GM18907 (cell line): ENCODE data around the gene DHRS3.

Source experiments
- ATAC-seq: cut with Tn5 transposase; IDR thresholded peaks from one replicate; pipeline ENCODE4 v1.9.1; 2021; ENCODE audit warnings: mild to moderate bottlenecking, moderate library complexity; ENCODE audit not compliant: unreplicated experiment

The DHRS3 gene

GRCh38 chr1:12599657-12600056 is 18.4 kb downstream of the DHRS3 start:
- ATAC-seq: no peak

GRCh38 chr1:12598974-12599373 is 19.0 kb downstream of the DHRS3 start:
- no peak for ATAC-seq

- ATAC-seq: no peak
Measured at GRCh38 chr1:12597792-12598191, 20.2 kb downstream of the DHRS3 start.

GRCh38 chr1:12596007-12596821 is 21.8 kb downstream of the DHRS3 start:
- ATAC-seq: peak; percentile 54

- no peak for ATAC-seq
Measured at GRCh38 chr1:12595757-12596006, 22.3 kb downstream of the DHRS3 start.

- no peak for ATAC-seq
Measured at GRCh38 chr1:12594966-12595756, 22.8 kb downstream of the DHRS3 start.

GRCh38 chr1:12594490-12594889 is 23.5 kb downstream of the DHRS3 start:
- no peak for ATAC-seq

GRCh38 chr1:12593621-12594066 is 24.4 kb downstream of the DHRS3 start:
- ATAC-seq: no peak

- ATAC-seq: no peak
Measured at GRCh38 chr1:12592496-12592895, 25.5 kb downstream of the DHRS3 start.

GRCh38 chr1:12591267-12591938 is 26.6 kb downstream of the DHRS3 start:
- no peak for ATAC-seq

- no peak for ATAC-seq
Measured at GRCh38 chr1:12588695-12589094, 29.3 kb downstream of the DHRS3 start.

- ATAC-seq: no peak
Measured at GRCh38 chr1:12587981-12588640, 29.9 kb downstream of the DHRS3 start.

- no peak for ATAC-seq
Measured at GRCh38 chr1:12585951-12586942, 31.8 kb downstream of the DHRS3 start.

GRCh38 chr1:12585536-12585935 is 32.5 kb downstream of the DHRS3 start:
- ATAC-seq: no peak

- ATAC-seq: no peak
Measured at GRCh38 chr1:12584900-12585525, 33.0 kb downstream of the DHRS3 start.

GRCh38 chr1:12583484-12583883 is 34.5 kb downstream of the DHRS3 start:
- ATAC-seq: no peak

GRCh38 chr1:12582649-12583048 is 35.4 kb downstream of the DHRS3 start:
- ATAC-seq: no peak

GRCh38 chr1:12581179-12581578 is 36.8 kb downstream of the DHRS3 start:
- no peak for ATAC-seq

- no peak for ATAC-seq
Measured at GRCh38 chr1:12580054-12580887, 37.7 kb downstream of the DHRS3 start.
